ENCODE results near the gene DYNC1I1. TPM values are rescaled to one million over a fixed set of nuclear protein-coding genes. Genes with fewer than 3 reads are reported as not detected.

Gene DYNC1I1
- total and polyA plus RNA-seq, 2 of the 4 experiments (the other 2 are of a cell fraction): under 0.01 to 0.15 TPM

GRCh38 chr7:95996886-95997285 is 224.5 kb downstream of the DYNC1I1 start:
- no peak for TF ChIP-seq CEBPB (IDR thresholded peaks at IDR 0.05; ENCODE audit: low read depth, low read length)
- no peak overlapping the region for H4K8ac ChIP-seq (ENCODE audit: low read depth in 2 of 2, low read length in 2 of 2)
- no peaks in the 10 kb centered on the region for H3K9me3 ChIP-seq (ENCODE audit: control insufficient read depth, insufficient read depth, low read length)
- H3K36me3 ChIP-seq (ENCODE audit: control insufficient read depth, insufficient read depth, low read length): no peaks in the 10 kb centered on the region
- no peak overlapping the region for H3K4me3 ChIP-seq (ENCODE audit: insufficient read depth, low read depth, low read length)
- H3K23ac ChIP-seq (ENCODE audit: low read depth, low read length): no peak overlapping the region
- H2BK120ac ChIP-seq (ENCODE audit: low read depth, low read length): no peak overlapping the region
- H3K27ac ChIP-seq (ENCODE audit: insufficient read depth, low read length): no peak overlapping the region
- no peaks in the 10 kb centered on the region for H3K79me1 ChIP-seq (ENCODE audit: low read depth in 1 of 2, low read length in 2 of 2)
- BruUV-seq (replicated peaks): no TSS peak
- H3K9me1 ChIP-seq (ENCODE audit: insufficient read depth, low read length): no peaks in the 10 kb centered on the region
- no peak overlapping the region for H4K91ac ChIP-seq (ENCODE audit: insufficient read depth, low read depth, low read length)
- no peak overlapping the region for H2BK20ac ChIP-seq (ENCODE audit: low read depth, low read length)
- intact Hi-C loops (cut with micrococcal nuclease) (no loop called here), in situ Hi-C loops (cut with MboI; ENCODE audit: low sequenced_read_pairs) (no loop called here), dilution Hi-C loops (cut with HindIII; ENCODE audit: low sequenced_read_pairs, unreplicated experiment) (no loop called here)
- no peaks in the 10 kb centered on the region for H3K27me3 ChIP-seq (ENCODE audit: control insufficient read depth, insufficient read depth, low read length)
- no peak for ATAC-seq (ENCODE audit: low read depth)
- no peak for DNase-seq
- CTCF ChIA-PET: no interaction called here
- H3K9ac ChIP-seq (ENCODE audit: low read depth, low read length): no peak overlapping the region
- no peak overlapping the region for H2AK9ac ChIP-seq (replicated peaks; ENCODE audit: low read depth, low read length, poor library complexity)
- H2BK5ac ChIP-seq (ENCODE audit: low read depth, low read length, poor library complexity, severe bottlenecking): no peak overlapping the region
- H2BK15ac ChIP-seq (ENCODE audit: low read depth, low read length): no peak overlapping the region
- H3K14ac ChIP-seq (replicated peaks; ENCODE audit: low read depth, low read length): no peak overlapping the region
- no peak overlapping the region for H3K4me2 ChIP-seq (ENCODE audit: low read depth, low read length)
- no peak overlapping the region for H4K5ac ChIP-seq (ENCODE audit: low read depth, low read length)
- H3K18ac ChIP-seq (ENCODE audit: low read depth, low read length): no peak overlapping the region
- POLR2A ChIA-PET (ENCODE audit: unreplicated experiment): no interaction called here
- no peak overlapping the region for H3K4ac ChIP-seq (ENCODE audit: low read depth, low read length)
- H2AK5ac ChIP-seq (ENCODE audit: low read depth, low read length): no peak overlapping the region
- no peak overlapping the region for H3K56ac ChIP-seq (ENCODE audit: extremely low read depth, insufficient read depth, low read length)
- no peak overlapping the region for H2AFZ ChIP-seq (replicated peaks; ENCODE audit: low read length, poor library complexity)
- no peaks in the 10 kb centered on the region for H4K20me1 ChIP-seq (ENCODE audit: insufficient read depth, low read length)
- no peaks in the 10 kb centered on the region for H3K4me1 ChIP-seq (ENCODE audit: control insufficient read depth, insufficient read depth, low read length)
- no CpG with 5 or more reads among the region's 1 CpG for WGBS, 2 experiments (ENCODE audit: extremely low coverage in 2 of 2, insufficient read length in 1 of 2)
